Measurements from ENCODE around the gene SUMO3.
"Not testable (repeated sequence)": the region's sequence is repeated elsewhere in the genome, so short reads cannot be mapped to it uniquely, and the experiment has no call there.

The SUMO3 gene

GRCh38 chr21:44847261-44848056, 29.6 kb upstream of the SUMO3 start:
- in situ Hi-C loops (cut with HindIII; ENCODE audit: low sequenced_read_pairs) = no loop called here

GRCh38 chr21:44846485-44847260, 28.8 kb upstream of the SUMO3 start:
- in situ Hi-C loops (cut with HindIII; ENCODE audit: low sequenced_read_pairs) = no loop called here

DNA sequence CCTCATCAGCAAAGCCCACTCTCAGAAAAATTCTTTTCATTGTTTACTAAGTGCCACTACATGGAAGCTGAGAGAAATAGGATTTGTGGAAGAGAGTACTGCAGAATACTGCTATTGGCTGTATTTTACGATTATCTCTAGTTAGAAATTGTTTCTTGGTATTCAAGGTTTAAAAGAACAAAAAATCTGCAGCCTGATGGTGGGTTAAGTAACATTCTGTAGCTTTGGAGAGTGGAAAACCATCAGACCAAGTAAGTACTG, 28.3 kb upstream of the SUMO3 start:
- in situ Hi-C loops (cut with HindIII; ENCODE audit: low sequenced_read_pairs) = no loop called here

DNA sequence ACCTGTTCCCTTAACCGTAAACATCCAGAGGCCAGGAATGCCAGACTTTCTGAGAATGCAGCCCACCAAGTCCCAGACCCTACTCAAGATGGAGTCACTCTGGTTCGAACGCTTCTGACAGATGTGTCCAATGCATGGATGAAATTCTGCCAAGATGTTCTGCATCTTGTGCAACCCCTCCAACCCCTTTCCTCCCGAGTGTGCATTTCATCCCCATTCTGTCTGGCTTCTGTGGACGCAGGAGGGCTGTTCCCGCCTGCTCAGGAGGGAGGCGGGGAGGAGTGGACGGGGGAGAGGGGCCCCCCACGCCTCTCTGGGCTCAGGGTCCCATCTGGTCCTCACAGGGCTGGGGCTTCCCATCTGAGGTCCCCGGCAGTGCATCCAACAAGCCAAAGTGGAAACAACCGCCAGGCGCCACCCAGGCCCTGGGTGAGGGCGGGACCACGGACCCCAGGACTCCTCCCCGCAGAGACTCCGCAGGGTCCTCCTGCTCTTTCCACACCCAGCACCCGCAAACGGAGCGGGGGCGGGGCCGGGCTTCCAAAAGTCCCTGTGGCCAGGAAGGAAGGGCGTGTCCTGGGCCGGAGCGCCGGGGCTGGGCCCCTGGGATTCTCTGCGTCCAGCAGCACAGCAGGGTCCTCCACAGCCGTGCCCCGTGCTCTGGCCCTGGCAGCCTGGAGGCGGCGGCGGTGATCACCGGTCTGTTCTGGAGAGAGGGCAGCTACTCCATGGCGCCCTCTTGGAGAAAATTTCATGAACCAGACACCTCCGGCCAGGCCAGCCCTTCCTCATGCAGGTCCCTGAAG, 27.8 kb upstream of the SUMO3 start:
- in situ Hi-C loops (cut with HindIII; ENCODE audit: low sequenced_read_pairs) = no loop called here

DNA sequence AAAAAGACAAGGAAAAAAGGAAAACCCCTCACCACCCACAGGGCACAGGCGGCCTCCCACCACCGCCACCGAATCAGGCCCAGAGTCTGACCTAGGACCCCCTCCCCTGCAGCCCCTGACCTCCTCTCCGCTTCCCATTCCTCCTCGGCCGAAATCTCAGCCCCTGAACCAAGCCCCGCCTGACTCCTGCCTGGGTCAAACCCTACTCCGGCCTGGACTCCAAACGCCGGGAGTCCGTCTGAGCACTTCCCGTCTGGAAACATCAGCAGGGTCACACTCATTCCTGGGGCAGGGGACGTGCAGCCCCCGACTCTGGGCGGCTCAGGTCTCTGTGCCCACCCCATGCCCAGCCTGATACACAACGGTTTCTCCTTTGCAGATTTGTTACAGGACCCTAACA, 26.4 kb upstream of the SUMO3 start:
- in situ Hi-C loops (cut with HindIII; ENCODE audit: low sequenced_read_pairs) = no loop called here

GRCh38 chr21:44842721-44843445, 25.0 kb upstream of the SUMO3 start:
- in situ Hi-C loops (cut with HindIII; ENCODE audit: low sequenced_read_pairs) = no loop called here

DNA sequence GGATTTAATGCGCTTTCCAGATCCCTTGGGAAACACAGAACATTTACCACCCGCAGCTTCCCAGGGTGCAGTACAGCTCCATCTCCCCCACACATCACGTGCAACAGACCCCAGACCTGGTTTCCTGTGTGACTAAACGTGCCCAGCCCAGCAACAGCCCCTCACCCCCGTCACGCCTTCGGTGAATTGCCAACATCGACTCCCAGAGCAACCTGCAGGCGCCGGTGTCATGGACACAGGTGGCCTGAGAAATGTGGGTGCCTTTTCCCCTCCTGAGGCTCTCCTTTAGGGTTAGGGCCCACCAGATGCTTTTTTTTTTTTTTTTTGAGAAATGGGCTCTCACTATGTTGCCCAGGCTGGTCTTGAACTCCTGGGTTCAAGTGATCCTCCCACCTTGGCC, 24.2 kb upstream of the SUMO3 start:
- in situ Hi-C loops (cut with HindIII; ENCODE audit: low sequenced_read_pairs) = no loop called here

- in situ Hi-C loops (cut with HindIII; ENCODE audit: low sequenced_read_pairs) = no loop called here
Observed at GRCh38 chr21:44840771-44841170, 22.9 kb upstream of the SUMO3 start.

DNA sequence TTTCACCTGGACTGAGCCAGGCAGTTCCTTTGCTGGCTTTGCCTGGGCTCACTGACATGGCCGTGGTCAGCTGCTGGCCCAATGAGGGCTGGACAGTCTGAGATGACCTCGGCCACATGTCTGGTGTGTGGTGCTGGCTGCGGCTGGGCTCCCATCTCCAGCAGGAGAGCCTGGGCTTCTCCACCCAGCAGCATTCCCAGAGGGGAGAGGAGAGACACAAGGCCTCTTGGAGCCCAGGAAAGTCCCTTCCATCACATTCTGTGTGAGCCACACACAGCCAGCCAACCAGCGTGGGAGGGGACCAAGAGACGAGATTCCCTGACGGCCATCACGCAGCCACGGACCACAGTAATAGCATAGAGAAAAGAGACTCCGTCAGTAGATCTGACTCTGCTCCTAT, 21.1 kb upstream of the SUMO3 start:
- in situ Hi-C loops (cut with HindIII; ENCODE audit: low sequenced_read_pairs) = no loop called here

- in situ Hi-C loops (cut with HindIII; ENCODE audit: low sequenced_read_pairs) = no loop called here
Observed at GRCh38 chr21:44838039-44838895, 20.4 kb upstream of the SUMO3 start.

- in situ Hi-C loops (cut with HindIII; ENCODE audit: low sequenced_read_pairs) = no loop called here
Observed at GRCh38 chr21:44837537-44837936, 19.7 kb upstream of the SUMO3 start.

- in situ Hi-C loops (cut with HindIII; ENCODE audit: low sequenced_read_pairs) = no loop called here
Observed at GRCh38 chr21:44836666-44837471, 19.0 kb upstream of the SUMO3 start.

GRCh38 chr21:44836349-44836665, 18.4 kb upstream of the SUMO3 start:
- in situ Hi-C loops (cut with HindIII; ENCODE audit: low sequenced_read_pairs) = no loop called here

DNA sequence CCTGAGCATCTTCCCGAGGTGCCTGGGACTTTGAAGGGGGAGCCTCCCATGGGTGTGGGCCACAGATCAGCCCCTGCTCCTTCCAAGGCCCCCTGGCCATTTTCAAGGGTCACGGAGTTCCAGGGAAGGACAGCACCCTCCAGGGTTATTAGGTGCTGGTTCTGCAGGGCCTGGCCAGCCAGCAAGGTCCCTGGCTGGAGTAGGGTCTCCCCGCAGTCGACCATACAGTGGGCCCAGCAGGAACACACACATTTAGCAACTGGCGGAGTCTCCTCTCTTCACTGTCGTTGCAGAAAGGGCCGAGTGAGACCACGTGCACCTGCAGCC, 17.7 kb upstream of the SUMO3 start:
- in situ Hi-C loops (cut with HindIII; ENCODE audit: low sequenced_read_pairs) = no loop called here

GRCh38 chr21:44834951-44835646, 17.2 kb upstream of the SUMO3 start:
- in situ Hi-C loops (cut with HindIII; ENCODE audit: low sequenced_read_pairs) = no loop called here

DNA sequence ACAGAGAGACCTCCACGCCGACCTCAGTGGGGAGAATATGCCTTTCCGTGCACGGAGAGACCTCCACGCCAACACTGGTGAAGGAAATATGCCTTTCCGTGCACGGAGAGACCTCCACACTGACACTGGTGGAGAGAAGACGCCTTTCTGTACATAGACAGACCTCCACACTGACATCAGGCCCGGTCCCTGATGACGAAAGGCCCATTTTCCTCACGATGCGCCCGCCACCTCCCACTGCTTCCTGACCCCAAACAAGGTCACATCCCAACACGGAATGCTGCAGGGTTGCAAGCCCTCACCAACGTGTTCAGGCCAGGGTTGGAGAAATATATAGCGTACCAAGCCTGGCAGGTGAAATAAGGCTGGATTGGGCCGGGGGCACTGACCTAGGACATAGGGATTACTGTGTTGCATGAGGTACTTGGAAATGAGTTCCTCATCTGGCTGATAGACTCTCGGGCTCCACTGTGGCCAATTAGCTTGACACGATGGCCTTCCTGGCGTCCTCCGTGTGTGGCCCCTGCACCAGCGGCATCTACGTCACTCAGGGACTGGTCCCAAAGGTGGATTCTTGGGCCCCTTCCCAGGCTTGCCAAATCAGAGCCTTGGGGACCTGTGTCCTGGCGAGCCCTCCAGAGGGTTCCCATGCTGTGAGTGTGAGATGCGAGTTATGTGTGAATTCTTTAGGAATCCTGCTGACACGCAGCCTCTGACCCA, 16.5 kb upstream of the SUMO3 start:
- in situ Hi-C loops (cut with HindIII; ENCODE audit: low sequenced_read_pairs) = no loop called here

DNA sequence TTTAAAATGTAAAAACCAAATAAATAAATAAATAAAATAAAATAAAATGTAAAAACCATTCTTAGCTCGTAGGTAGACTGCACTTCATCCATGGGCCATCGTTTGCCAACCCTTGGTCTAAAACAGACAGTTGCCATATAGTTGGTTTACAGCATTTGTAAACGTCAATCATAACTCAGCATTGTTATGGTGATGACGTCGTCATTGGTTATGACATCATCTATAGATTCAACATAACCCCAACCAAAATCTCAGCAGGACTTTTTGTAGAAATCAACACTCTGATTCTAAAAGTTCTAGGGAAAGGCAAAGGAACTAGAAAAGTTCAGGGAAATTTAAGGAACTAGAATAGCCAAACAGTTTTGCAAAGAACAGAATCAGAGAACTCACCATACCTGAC, 15.8 kb upstream of the SUMO3 start:
- in situ Hi-C loops (cut with HindIII; ENCODE audit: low sequenced_read_pairs) = no loop called here

GRCh38 chr21:44832516-44833255, 14.8 kb upstream of the SUMO3 start:
- in situ Hi-C loops (cut with HindIII; ENCODE audit: low sequenced_read_pairs) = not testable (repeated sequence)

Data from DLD1 (cell line).